B cell (primary cell): ENCODE measurements around the gene TMC6. TPM values are rescaled to one million over a fixed set of nuclear protein-coding genes. Genes with fewer than 3 reads are reported as not detected.
"Not testable (repeated sequence)": the region's sequence is repeated elsewhere in the genome, so short reads cannot be mapped to it uniquely, and the experiment has no call there.

Source experiments
- ATAC-seq: fragments of 200-7000 bp; cut with Tn5 transposase; one replicate; pipeline ENCODE4 v1.10.0; 2021; ENCODE audit warnings: low read depth, mild to moderate bottlenecking, moderate number of reproducible peaks, moderate library complexity
- CTCF ChIA-PET: fragments of 350-600 bp; sonication (Branson Sonifier 250); formaldehyde crosslinking; loops from one replicate; lab custom pipeline; 2021; ENCODE audit warnings: antibody characterized with exemption, inconsistent platforms; lab: Charles Lee
- POLR2A ChIA-PET: fragments of 350-600 bp; sonication (Branson Sonifier 250); formaldehyde crosslinking; loops from one replicate; lab custom pipeline; 2021; ENCODE audit warnings: antibody characterized with exemption; lab: Charles Lee
- DNase-seq: peaks from one replicate; pipeline ENCODE4 v3.0.0; 2013
- H2AFZ ChIP-seq: 2 replicates; pipeline ENCODE4 v1.6.1; 2012; ENCODE audit warnings: mild to moderate bottlenecking, low read depth, low read length; ENCODE audit not compliant: insufficient read depth, poor library complexity, severe bottlenecking
- H3K27ac ChIP-seq, 2 donors: 1 replicate in 1 of 2; 2 replicates in 1 of 2; pipeline ENCODE4 v1.5.1; 2012 to 2013; ENCODE audit warnings: low read length in 2 of 2, mild to moderate bottlenecking in 2 of 2, moderate library complexity in 1 of 2
- H3K27me3 ChIP-seq, 4 experiments: fragments of 200-600 bp in 1 of 4; sonication (generic) in 1 of 4; replicated peaks in 1 of 4; 1 replicate in 2 of 4; 2 replicates in 2 of 4; pipeline versions ENCODE4 v1.6.1 to v1.7.0; 2013 to 2016; ENCODE audit warnings: low read length in 3 of 4, mild to moderate bottlenecking in 2 of 4, mixed read lengths in 1 of 4, moderate library complexity in 1 of 4; ENCODE audit not compliant: insufficient read depth in 4 of 4, control insufficient read depth in 3 of 4; ENCODE audit errors: control extremely low read depth in 1 of 4
- H3K36me3 ChIP-seq, 2 experiments: replicated peaks in 1 of 2; 1 replicate in 1 of 2; 2 replicates in 1 of 2; pipeline versions ENCODE4 v1.6.1 to v1.7.1; 2013; ENCODE audit warnings: low read length in 1 of 2; ENCODE audit not compliant: insufficient read depth in 2 of 2, control insufficient read depth in 1 of 2; ENCODE audit errors: control extremely low read depth in 1 of 2, extremely low read depth in 1 of 2
- H3K4me1 ChIP-seq, 2 donors: fragments of 200-600 bp in 1 of 2; sonication (generic) in 1 of 2; 1 replicate in 1 of 2; 2 replicates in 1 of 2; pipeline versions ENCODE4 v1.5.1 to v1.6.1; 2013 to 2017; ENCODE audit warnings: low read length in 2 of 2; ENCODE audit not compliant: control insufficient read depth in 2 of 2, insufficient read depth in 2 of 2
- H3K4me2 ChIP-seq: replicated peaks from 2 replicates; pipeline ENCODE3; 2012; ENCODE audit warnings: mild to moderate bottlenecking, low read depth, low read length; ENCODE audit not compliant: poor library complexity, severe bottlenecking
- H3K4me3 ChIP-seq, 5 experiments: fragments of 200-600 bp in 1 of 5; sonication (generic) in 1 of 5; 1 replicate in 3 of 5; 2 replicates in 2 of 5; pipeline versions ENCODE4 v1.5.1 to v1.7.0; 2011 to 2016; ENCODE audit warnings: low read length in 4 of 5, mild to moderate bottlenecking in 4 of 5, low read depth in 2 of 5, control low read depth in 1 of 5, moderate library complexity in 1 of 5; ENCODE audit not compliant: insufficient read depth in 1 of 5; ENCODE audit errors: control extremely low read depth in 1 of 5, extremely low read depth in 1 of 5
- H3K79me2 ChIP-seq: fragments of 200-600 bp; sonication (generic); one replicate; pipeline ENCODE4 v1.6.0; 2016; ENCODE audit warnings: low read length; ENCODE audit not compliant: control insufficient read depth, insufficient read depth
- H3K9ac ChIP-seq: fragments of 200-600 bp; sonication (generic); 2 replicates; pipeline ENCODE4 v1.6.1; 2017; ENCODE audit warnings: mild to moderate bottlenecking, low read length, moderate library complexity
- H3K9me3 ChIP-seq, 3 donors: one replicate each; pipeline versions ENCODE4 v1.6.1 to v1.7.1; 2013; ENCODE audit warnings: low read length in 2 of 3; ENCODE audit not compliant: control insufficient read depth in 2 of 3, insufficient read depth in 1 of 3; ENCODE audit errors: control extremely low read depth in 1 of 3
- H4K20me1 ChIP-seq: 2 replicates; pipeline ENCODE4 v1.6.0; 2012; ENCODE audit warnings: mild to moderate bottlenecking, low read length; ENCODE audit not compliant: insufficient read depth, control insufficient read depth, poor library complexity, severe bottlenecking
- H3K27ac Mint-ChIP-seq: one replicate; pipeline ENCODE4 v1.8.0; 2021; ENCODE audit warnings: mixed read lengths
- H3K27me3 Mint-ChIP-seq: one replicate; pipeline ENCODE4 v1.8.0; 2021; ENCODE audit warnings: mixed read lengths
- H3K4me1 Mint-ChIP-seq: one replicate; pipeline ENCODE4 v1.8.0; 2021; ENCODE audit warnings: mixed read lengths
- H3K4me3 Mint-ChIP-seq: one replicate; pipeline ENCODE4 v1.8.0; 2021; ENCODE audit warnings: mixed read lengths
- H3K9me3 Mint-ChIP-seq: one replicate; pipeline ENCODE4 v1.8.0; 2022; ENCODE audit warnings: mixed read lengths; ENCODE audit not compliant: insufficient read depth
- EZH2 ChIP-seq: IDR thresholded peaks from 2 replicates; pipeline ENCODE4 v1.6.1; 2012; ENCODE audit warnings: borderline replicate concordance, low read depth, mild to moderate bottlenecking, moderate library complexity, low read length; ENCODE audit not compliant: insufficient read depth, poor library complexity, severe bottlenecking
- WGBS: methylation state at CpG from one replicate; pipeline ENCODE4 v1.1.5; 2013; ENCODE audit warnings: missing lambda C conversion rate; ENCODE audit not compliant: insufficient coverage; 5-methylcytosine and 5-hydroxymethylcytosine counted together
- intact Hi-C: fragments of 100-400 bp; cut with micrococcal nuclease; formaldehyde crosslinking; loops from one replicate; pipeline ENCODE4 v1.10.0; 2022
- polyA plus RNA-seq: library from polyadenylated mRNA; depleted of rRNA; stranded (reverse); fragments of >200 nt; gene quantifications from 2 replicates; pipeline ENCODE4 v1.2.3, GENCODE V29; 2012
- total RNA-seq, 2 donors: library from RNA; stranded (reverse); fragments of 120-200 nt in 1 of 2; gene quantifications; 1 replicate in 1 of 2; 2 replicates in 1 of 2; pipeline versions ENCODE4 v1.2.3 to v1.2.4, GENCODE V29; 2013 to 2022
- TF ChIP-seq, protein P1 (sequence below): fragments of 200-600 bp; IDR thresholded peaks from one replicate; pipeline ENCODE4 v1.8.0; 2022; ENCODE audit warnings: antibody characterized with exemption, mild to moderate bottlenecking

Gene TMC6
- total and polyA plus RNA-seq, 2 donors (not counting 1 experiment from before 2014, with no cell fraction given) = 374 to 891 TPM

DNA sequence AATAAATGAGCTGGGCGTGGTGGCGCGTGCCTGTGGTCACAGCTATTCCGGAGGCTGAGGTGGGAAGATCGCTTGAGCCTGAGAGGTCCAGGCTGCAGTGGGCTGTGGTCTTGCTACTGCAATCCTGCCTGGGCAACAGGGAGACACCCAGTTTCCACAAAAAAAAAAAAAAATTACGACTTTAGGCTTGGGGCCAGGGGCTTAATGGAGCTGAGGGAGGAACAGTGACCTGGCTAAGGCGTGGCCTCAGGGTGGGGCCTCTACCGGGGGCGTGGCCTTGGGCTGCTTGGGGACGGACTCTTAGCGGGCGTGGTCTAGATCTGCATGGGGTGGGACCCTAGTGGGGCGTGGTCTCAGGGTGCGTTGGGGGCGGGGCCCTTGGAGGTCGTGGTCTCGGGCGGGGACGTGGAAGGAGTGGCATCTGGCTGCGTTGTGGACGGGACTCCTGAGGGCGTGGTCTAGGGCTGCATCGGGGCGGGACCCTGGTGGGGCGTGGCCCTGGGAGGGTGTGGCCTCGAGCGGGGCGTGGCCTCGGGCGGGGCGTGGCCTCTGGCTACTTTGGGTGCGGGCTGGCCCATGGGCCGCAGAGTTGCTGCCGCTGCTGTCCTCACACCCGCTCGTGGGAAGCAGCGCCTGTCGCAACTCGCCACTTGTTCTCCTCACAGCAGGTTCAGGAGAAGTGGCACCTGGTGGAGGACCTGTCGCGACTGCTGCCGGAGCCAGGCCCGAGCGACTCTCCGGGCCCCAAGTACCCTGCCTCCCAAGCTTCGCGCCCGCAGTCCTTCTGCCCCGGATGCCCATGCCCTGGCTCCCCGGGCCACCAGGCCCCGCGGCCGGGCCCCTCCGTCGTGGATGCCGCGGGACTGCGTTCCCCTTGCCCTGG lies 11.9 kb upstream of the TMC6 start:
- POLR2A ChIA-PET = interaction anchor here (0.6 to 22.6 kb wide), 10 partner anchors 12 to 132 kb away, joined by 3 to 432 read pairs (median 4); partner anchors contain the start of genes SYNGR2, TMC6 and TMC8
- Mint-ChIP-seq H3K4me1 (peaks cover 82% of the 10 kb centered on the region), H3K4me3 (peak overlapping the region; percentile 46), H3K27ac (peak overlapping the region; percentile 73), H3K27me3 (no peaks in the 10 kb centered on the region), H3K9me3 (no peaks in the 10 kb centered on the region)
- H3K36me3 ChIP-seq = peaks cover 0 to 52% of the 10 kb centered on the region in 2 experiments
- no peak overlapping the region for H3K9ac ChIP-seq
- CTCF ChIA-PET = interaction anchor here (0.6 to 14.1 kb wide), 9 partner anchors 10 to 119 kb away, joined by 3 to 357 read pairs (median 5); partner anchors contain the start of genes SYNGR2, TK1 and TMC8
- H3K27me3 ChIP-seq = no peaks in the 10 kb centered on the region
- TF ChIP-seq EZH2 = no peak
- TF ChIP-seq, protein P1, sequence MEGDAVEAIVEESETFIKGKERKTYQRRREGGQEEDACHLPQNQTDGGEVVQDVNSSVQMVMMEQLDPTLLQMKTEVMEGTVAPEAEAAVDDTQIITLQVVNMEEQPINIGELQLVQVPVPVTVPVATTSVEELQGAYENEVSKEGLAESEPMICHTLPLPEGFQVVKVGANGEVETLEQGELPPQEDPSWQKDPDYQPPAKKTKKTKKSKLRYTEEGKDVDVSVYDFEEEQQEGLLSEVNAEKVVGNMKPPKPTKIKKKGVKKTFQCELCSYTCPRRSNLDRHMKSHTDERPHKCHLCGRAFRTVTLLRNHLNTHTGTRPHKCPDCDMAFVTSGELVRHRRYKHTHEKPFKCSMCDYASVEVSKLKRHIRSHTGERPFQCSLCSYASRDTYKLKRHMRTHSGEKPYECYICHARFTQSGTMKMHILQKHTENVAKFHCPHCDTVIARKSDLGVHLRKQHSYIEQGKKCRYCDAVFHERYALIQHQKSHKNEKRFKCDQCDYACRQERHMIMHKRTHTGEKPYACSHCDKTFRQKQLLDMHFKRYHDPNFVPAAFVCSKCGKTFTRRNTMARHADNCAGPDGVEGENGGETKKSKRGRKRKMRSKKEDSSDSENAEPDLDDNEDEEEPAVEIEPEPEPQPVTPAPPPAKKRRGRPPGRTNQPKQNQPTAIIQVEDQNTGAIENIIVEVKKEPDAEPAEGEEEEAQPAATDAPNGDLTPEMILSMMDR = no peak
- no peak overlapping the region for H3K4me3 ChIP-seq
- H3K9me3 ChIP-seq = peaks cover 0 to 10% (median 0%) of the 10 kb centered on the region in 3 donors
- ATAC-seq = peak; percentile 88
- DNase-seq = peak; percentile 96
- 40% methylated on average over 57 of the region's 58 CpGs for WGBS
- intact Hi-C loops = loop anchor here (1.0 to 2.0 kb wide), 8 partner anchors 8 to 74 kb away; partner anchors contain the start of genes AFMID, BIRC5, SYNGR2 and TK1
- peaks cover 72 to 94% of the 10 kb centered on the region in 2 donors for H3K4me1 ChIP-seq
- H4K20me1 ChIP-seq = peaks cover 26% of the 10 kb centered on the region
- H3K79me2 ChIP-seq = peaks cover 21% of the 10 kb centered on the region
- peak overlapping the region; percentile 43 to 51 for H3K27ac ChIP-seq
- no peak overlapping the region for H2AFZ ChIP-seq
- peak overlapping the region; percentile 43 for H3K4me2 ChIP-seq

GRCh38 chr17:78139861-78140168 lies 11.3 kb upstream of the TMC6 start:
- not testable (repeated sequence) for H3K4me3 Mint-ChIP-seq, ATAC-seq, H3K9me3 Mint-ChIP-seq, H3K27me3 ChIP-seq, H3K4me3 ChIP-seq, H3K9ac ChIP-seq, DNase-seq, H3K27me3 Mint-ChIP-seq, H2AFZ ChIP-seq
- Histone ChIP-seq H3K9me3 (peaks cover 0 to 10% (median 0%) of the 10 kb centered on the region in 3 donors), H4K20me1 (peaks cover 32% of the 10 kb centered on the region), H3K4me2 (peak overlapping the region; percentile 43), H3K36me3 (peaks cover 0 to 58% of the 10 kb centered on the region in 2 experiments), H3K27ac (peak overlapping the region; percentile 43 to 51), H3K4me1 (peaks cover 67 to 93% of the 10 kb centered on the region in 2 donors), H3K79me2 (peaks cover 27% of the 10 kb centered on the region)
- POLR2A ChIA-PET = interaction anchor here (0.7 to 22.6 kb wide), 9 partner anchors 11 to 133 kb away, joined by 3 to 432 read pairs (median 4); partner anchors contain the start of genes SYNGR2, TMC6 and TMC8
- Mint-ChIP-seq H3K4me1 (peaks cover 82% of the 10 kb centered on the region), H3K27ac (peak overlapping the region; percentile 73)
- 86% methylated on average over 12 of the region's 12 CpGs for WGBS
- CTCF ChIA-PET = interaction anchor here (0.8 to 14.1 kb wide), 7 partner anchors 10 to 111 kb away, joined by 3 to 357 read pairs (median 4); partner anchors contain the start of genes SYNGR2, TK1 and TMC8
- intact Hi-C loops = loop anchor here (1.0 to 10.0 kb wide), 9 partner anchors 8 to 1695 kb away; partner anchors contain the start of genes AFMID, BIRC5, CBX4 and SYNGR2
